PC-3 (cell line): ENCODE results near the gene EVA1A. TPM values are rescaled to one million over a fixed set of nuclear protein-coding genes. Genes with fewer than 3 reads are reported as not detected.
A peak's percentile ranks its signal among the peaks of the same experiment; 100 is the strongest.

Experiments
- ATAC-seq: fragments of 200-7000 bp; cut with Tn5 transposase; 2 replicates; pipeline ENCODE4 v1.9.1; 2020; ENCODE audit warnings: mild to moderate bottlenecking, moderate library complexity
- BruUV-seq: library from RNA; stranded (reverse); fragments of 400-500 nt; replicated peaks from 2 replicates; lab custom pipeline; 2021; lab: Mats Ljungman, UMichigan
- CTCF ChIA-PET: fragments of 300-600 bp; sonication (Branson Sonifier 250); formaldehyde crosslinking; loops from one replicate; lab custom pipeline; 2022; ENCODE audit warnings: antibody characterized with exemption; lab: Charles Lee
- POLR2A ChIA-PET: fragments of 300-600 bp; sonication (Branson Sonifier 250); formaldehyde crosslinking; loops from one replicate; lab custom pipeline; 2022; ENCODE audit warnings: antibody characterized with exemption; ENCODE audit not compliant: unreplicated experiment; lab: Charles Lee
- DNase-seq: peaks from one replicate; pipeline ENCODE4 v3.0.0-alpha.2; 2015
- H2AFZ ChIP-seq: fragments of 300-600 bp; sonication (generic); 2 replicates; pipeline ENCODE4 v1.6.0; 2016; ENCODE audit warnings: antibody characterized with exemption, low read length
- H3F3A ChIP-seq: fragments of 300-600 bp; sonication (generic); one replicate; pipeline ENCODE4 v1.6.0; 2017; ENCODE audit warnings: antibody characterized with exemption, low read length, control low read depth, mild to moderate bottlenecking; ENCODE audit not compliant: unreplicated experiment
- H3K27ac ChIP-seq: fragments of 300-600 bp; sonication (generic); 2 replicates; pipeline ENCODE4 v1.5.1; 2016; ENCODE audit warnings: mild to moderate bottlenecking, low read length
- H3K27me3 ChIP-seq: fragments of 300-600 bp; sonication (generic); 2 replicates; pipeline ENCODE4 v1.6.1; 2016; ENCODE audit warnings: low read length, mixed read lengths
- H3K36me3 ChIP-seq: fragments of 300-600 bp; sonication (generic); 2 replicates; pipeline ENCODE4 v1.6.1; 2016; ENCODE audit warnings: low read depth, mixed run types, low read length, mixed read lengths
- H3K4me1 ChIP-seq: fragments of 300-600 bp; sonication (generic); 2 replicates; pipeline ENCODE4 v1.5.1; 2016; ENCODE audit warnings: low read length; ENCODE audit not compliant: insufficient read depth
- H3K4me2 ChIP-seq: fragments of 300-600 bp; sonication (generic); 2 replicates; pipeline ENCODE4 v1.6.0; 2016; ENCODE audit warnings: low read length
- H3K4me3 ChIP-seq: fragments of 300-600 bp; sonication (generic); 2 replicates; pipeline ENCODE4 v1.5.1; 2016; ENCODE audit warnings: mild to moderate bottlenecking, low read length, mixed read lengths
- H3K79me2 ChIP-seq: fragments of 300-600 bp; sonication (generic); 2 replicates; pipeline ENCODE4 v1.6.1; 2017; ENCODE audit warnings: low read length, mixed read lengths
- H3K9ac ChIP-seq: fragments of 300-600 bp; sonication (generic); 2 replicates; pipeline ENCODE4 v1.6.0; 2016; ENCODE audit warnings: mild to moderate bottlenecking, low read length
- H3K9me2 ChIP-seq: fragments of 300-600 bp; sonication (generic); replicated peaks from 2 replicates; pipeline ENCODE4 v1.6.1; 2016; ENCODE audit warnings: mixed run types, low read length, mixed read lengths
- H3K9me3 ChIP-seq: fragments of 300-600 bp; sonication (generic); 2 replicates; pipeline ENCODE4 v1.6.1; 2016; ENCODE audit warnings: low read length, mixed read lengths
- H4K20me1 ChIP-seq: fragments of 300-600 bp; sonication (generic); 2 replicates; pipeline ENCODE4 v1.6.1; 2016; ENCODE audit warnings: low read length, mixed read lengths
- CTCF ChIP-seq: fragments of 300-600 bp; sonication (generic); conservative IDR thresholded peaks from 2 replicates; pipeline ENCODE4 v1.5.1; 2017; ENCODE audit warnings: antibody characterized with exemption, low read depth, mild to moderate bottlenecking, low read length
- EZH2 ChIP-seq: fragments of 300-600 bp; sonication (generic); IDR thresholded peaks from one replicate; pipeline ENCODE4 v1.6.1; 2017; ENCODE audit warnings: antibody characterized with exemption, mild to moderate bottlenecking, low read length; ENCODE audit not compliant: unreplicated experiment
- EZH2phosphoT487 ChIP-seq: fragments of 300-600 bp; sonication (generic); IDR thresholded peaks from 2 replicates; pipeline ENCODE4 v1.6.1; 2018; ENCODE audit warnings: mild to moderate bottlenecking, antibody characterized with exemption, low read length, borderline replicate concordance
- intact Hi-C: fragments of 100-400 bp; cut with micrococcal nuclease; formaldehyde crosslinking; loops from 2 replicates; pipeline ENCODE4 v1.9.0; 2023
- total RNA-seq: library from RNA; depleted of rRNA; stranded (reverse); fragments of >200 nt; gene quantifications from 2 replicates; pipeline ENCODE4 v1.2.3, GENCODE V29; 2014

The EVA1A gene
- total RNA-seq, 1 experiment from 2014 or later, result 48.9 TPM

DNA sequence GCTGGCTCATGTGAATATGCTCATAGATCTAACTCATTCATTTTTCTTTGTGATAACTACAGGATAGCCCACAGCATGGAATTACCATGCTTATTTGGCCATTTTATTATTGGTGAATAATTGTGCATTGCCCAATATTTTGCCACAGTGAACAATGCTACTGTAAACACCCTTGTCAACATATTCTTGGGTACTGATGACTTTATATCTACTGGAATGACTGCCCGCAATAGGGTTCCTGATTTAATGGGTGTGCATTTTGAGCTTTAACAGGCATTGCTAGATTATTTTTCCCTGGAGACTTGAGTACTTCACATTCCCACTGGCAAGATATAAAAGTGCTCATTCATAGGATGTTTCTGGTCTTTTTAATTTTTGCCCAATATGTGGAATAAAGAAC lies 42.7 kb upstream of the EVA1A start:
- ChIA-PET CTCF (no interaction called here), POLR2A (no interaction called here)
- TF ChIP-seq EZH2phosphoT487, result no peak
- TF ChIP-seq EZH2, result no peak
- no peak for TF ChIP-seq CTCF
- Histone ChIP-seq H3K4me2 (peak overlapping the region; percentile 84), H3K27me3 (no peaks in the 10 kb centered on the region), H4K20me1 (no peaks in the 10 kb centered on the region), H2AFZ (no peak overlapping the region), H3K9ac (no peak overlapping the region), H3F3A (peaks cover 12% of the 10 kb centered on the region), H3K27ac (peak overlapping the region; percentile 93), H3K4me1 (peaks cover 81% of the 10 kb centered on the region), H3K79me2 (no peaks in the 10 kb centered on the region), H3K9me3 (no peaks in the 10 kb centered on the region), H3K4me3 (no peak overlapping the region), H3K36me3 (no peaks in the 10 kb centered on the region), H3K9me2 (no peaks in the 10 kb centered on the region)
- peak; percentile 49 for DNase-seq
- intact Hi-C loops, result no loop called here
- ATAC-seq, result no peak
- BruUV-seq, result no TSS peak

DNA sequence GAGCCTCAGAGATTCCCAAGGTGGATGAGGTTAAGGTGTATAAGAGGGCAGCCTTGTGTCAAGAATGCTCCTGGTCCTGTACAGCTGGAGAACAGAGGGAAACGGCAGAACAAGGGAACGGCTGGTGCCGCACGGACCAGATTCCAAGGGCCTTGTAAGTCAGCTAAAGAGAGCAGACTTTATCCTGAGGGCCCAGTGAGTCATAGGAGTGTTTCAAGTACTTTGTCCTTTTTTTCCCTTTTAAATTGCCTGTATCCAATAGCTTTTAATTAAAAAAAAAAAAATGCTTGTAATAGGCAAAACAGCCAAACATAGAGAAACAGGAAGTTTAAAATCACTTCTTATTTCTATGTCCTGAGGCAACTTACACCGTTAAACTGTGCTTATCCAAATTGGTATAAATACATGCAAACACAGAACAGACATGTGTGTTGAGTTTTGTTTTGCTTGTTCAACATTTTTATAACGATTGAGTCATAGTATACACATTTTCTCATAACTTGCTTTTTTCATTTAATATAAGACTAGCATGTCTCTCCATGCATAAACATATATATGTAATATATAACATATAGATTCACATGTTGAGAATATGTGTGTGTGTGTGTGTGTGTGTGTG lies 42.1 kb upstream of the EVA1A start:
- TF ChIP-seq CTCF (no peak), EZH2 (no peak), EZH2phosphoT487 (no peak)
- peak; percentile 86 for DNase-seq
- intact Hi-C loops, result no loop called here
- H3K79me2 ChIP-seq, result no peaks in the 10 kb centered on the region
- no peaks in the 10 kb centered on the region for H3K36me3 ChIP-seq
- peaks cover 75% of the 10 kb centered on the region for H3K4me1 ChIP-seq
- H3F3A ChIP-seq, result peaks cover 12% of the 10 kb centered on the region
- peak overlapping the region; percentile 24; the same call in 1 of the 2 replicates for H3K4me3 ChIP-seq
- peak overlapping the region; percentile 11; the same call in 1 of the 2 replicates for H3K9ac ChIP-seq
- no peaks in the 10 kb centered on the region for H4K20me1 ChIP-seq
- CTCF ChIA-PET, result interaction anchor here (0.8 kb wide), 1 partner anchor 29 kb away, joined by 4 read pairs; no protein-coding TSS in a partner anchor
- 0 out of 2 replicates have a peak overlapping the region, but pooled peaks have one; percentile 21 for H2AFZ ChIP-seq
- no peaks in the 10 kb centered on the region for H3K9me2 ChIP-seq
- ATAC-seq, result peak; percentile 59
- BruUV-seq, result no TSS peak
- H3K9me3 ChIP-seq, result no peaks in the 10 kb centered on the region
- peak overlapping the region; percentile 93 for H3K27ac ChIP-seq
- H3K4me2 ChIP-seq, result peak overlapping the region; percentile 84
- POLR2A ChIA-PET, result interaction anchor here (0.6 kb wide), 1 partner anchor 42 kb away, joined by 8 read pairs; the partner anchor contains the start of gene EVA1A
- no peaks in the 10 kb centered on the region for H3K27me3 ChIP-seq

DNA sequence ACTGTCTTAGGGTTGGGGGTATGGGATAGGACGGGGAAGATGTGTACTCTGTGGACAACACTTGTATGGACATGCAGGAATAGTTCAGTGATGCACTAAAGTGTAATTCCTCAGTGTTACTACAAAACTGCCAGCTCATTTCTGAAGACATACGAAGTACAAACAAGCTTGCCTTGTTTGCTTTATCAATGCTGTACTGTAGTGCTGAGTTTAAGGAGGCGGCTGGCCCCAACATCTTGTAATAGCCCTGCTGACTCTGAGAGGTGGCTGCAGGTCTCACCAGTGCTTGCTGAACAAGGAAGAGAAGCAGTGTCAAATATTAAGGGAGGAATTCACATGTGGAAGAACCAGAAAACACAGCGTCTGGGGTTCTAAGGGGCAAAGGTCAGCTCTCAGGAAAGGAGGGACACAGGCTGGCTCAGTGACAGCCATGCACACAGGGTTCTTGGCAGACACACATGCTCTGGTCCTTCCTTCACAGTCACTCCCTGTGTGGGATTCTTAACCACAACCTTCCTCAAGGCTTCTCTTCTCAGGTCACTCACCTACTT lies 39.8 kb upstream of the EVA1A start:
- H2AFZ ChIP-seq, result no peak overlapping the region
- no peaks in the 10 kb centered on the region for H3K9me2 ChIP-seq
- H3K79me2 ChIP-seq, result no peaks in the 10 kb centered on the region
- BruUV-seq, result no TSS peak
- no peaks in the 10 kb centered on the region for H4K20me1 ChIP-seq
- H3K27ac ChIP-seq, result no peak overlapping the region
- peaks cover 6% of the 10 kb centered on the region for H3F3A ChIP-seq
- H3K27me3 ChIP-seq, result no peaks in the 10 kb centered on the region
- intact Hi-C loops, result no loop called here
- peaks cover 67% of the 10 kb centered on the region for H3K4me1 ChIP-seq
- H3K9me3 ChIP-seq, result no peaks in the 10 kb centered on the region
- peak; percentile 2; the same call in 1 of the 2 replicates for ATAC-seq
- no peak overlapping the region for H3K9ac ChIP-seq
- peak; percentile 32 for DNase-seq
- TF ChIP-seq EZH2, result no peak
- TF ChIP-seq EZH2phosphoT487, result no peak
- TF ChIP-seq CTCF, result no peak
- H3K36me3 ChIP-seq, result no peaks in the 10 kb centered on the region
- no peak overlapping the region for H3K4me2 ChIP-seq
- H3K4me3 ChIP-seq, result no peak overlapping the region
- ChIA-PET CTCF (no interaction called here), POLR2A (no interaction called here)
